H1 (cell line): ENCODE data around the gene ASXL3. TPM values are rescaled to one million over a fixed set of nuclear protein-coding genes. Genes with fewer than 3 reads are reported as not detected.
A peak's percentile ranks its signal among the peaks of the same experiment; 100 is the strongest.

Source experiments
- CTCF ChIA-PET: fragments of 300-600 bp; sonication (Branson Sonifier 250); formaldehyde crosslinking; loops from one replicate; lab custom pipeline; 2021; ENCODE audit not compliant: partially characterized antibody; lab: Charles Lee
- POLR2A ChIA-PET: fragments of 300-600 bp; sonication (Branson Sonifier 250); formaldehyde crosslinking; loops from one replicate; lab custom pipeline; 2021; ENCODE audit warnings: inconsistent platforms; ENCODE audit not compliant: partially characterized antibody; lab: Charles Lee
- DNase-seq, 2 experiments: peaks; one replicate each; pipeline versions ENCODE4 v3.0.0 to v3.0.0-alpha.2; 2010 to 2022; ENCODE audit warnings: low spot score in 2 of 2, low read depth in 1 of 2, mixed read lengths in 1 of 2
- FAIRE-seq: peaks from 2 replicates; lab custom pipeline; 2011; peaks lifted over from hg19 to GRCh38; lab: Jason Lieb, UNC
- H2AFZ ChIP-seq: 2 replicates; pipeline ENCODE4 v1.8.1; 2012; ENCODE audit warnings: low read length, inconsistent platforms
- H2AK5ac ChIP-seq: 2 replicates; pipeline ENCODE4 v1.6.1; 2013; ENCODE audit warnings: low read depth, low read length
- H2BK120ac ChIP-seq: replicated peaks from 2 replicates; pipeline ENCODE3; 2013; ENCODE audit warnings: low read depth, low read length, inconsistent platforms
- H2BK12ac ChIP-seq: 2 replicates; pipeline ENCODE4 v1.6.1; 2013; ENCODE audit warnings: low read depth, low read length
- H2BK15ac ChIP-seq: 2 replicates; pipeline ENCODE4 v1.6.1; 2013; ENCODE audit warnings: low read length
- H2BK20ac ChIP-seq: 2 replicates; pipeline ENCODE4 v1.6.1; 2013; ENCODE audit warnings: low read length
- H2BK5ac ChIP-seq: 2 replicates; pipeline ENCODE4 v1.6.1; 2013; ENCODE audit warnings: low read depth, low read length
- H3K14ac ChIP-seq: 2 replicates; pipeline ENCODE4 v1.6.1; 2013; ENCODE audit warnings: inconsistent platforms; ENCODE audit not compliant: insufficient read length
- H3K18ac ChIP-seq: 2 replicates; pipeline ENCODE4 v1.6.1; 2013; ENCODE audit warnings: low read length; ENCODE audit errors: extremely low read depth
- H3K23ac ChIP-seq: 2 replicates; pipeline ENCODE4 v1.6.1; 2013; ENCODE audit warnings: inconsistent platforms; ENCODE audit not compliant: insufficient read length
- H3K23me2 ChIP-seq: 2 replicates; pipeline ENCODE4 v1.6.1; 2013; ENCODE audit warnings: low read depth, low read length
- H3K27ac ChIP-seq: 2 replicates; pipeline ENCODE4 v1.6.1; 2011; ENCODE audit warnings: low read depth, low read length, inconsistent platforms
- H3K27me3 ChIP-seq, 4 experiments: replicated peaks in 1 of 4; 1 replicate in 1 of 4; 2 replicates in 3 of 4; pipeline versions ENCODE4 v1.6.1 to v1.8.1; 2011 to 2013; ENCODE audit warnings: low read length in 3 of 4, mild to moderate bottlenecking in 3 of 4, inconsistent platforms in 2 of 4, mixed read lengths in 2 of 4, moderate library complexity in 1 of 4; ENCODE audit not compliant: control insufficient read depth in 3 of 4, insufficient read depth in 3 of 4; ENCODE audit errors: extremely low read depth in 1 of 4
- H3K36me3 ChIP-seq, 4 experiments: 2 replicates each; pipeline versions ENCODE4 v1.6.1 to v1.8.1; 2011 to 2013; ENCODE audit warnings: mild to moderate bottlenecking in 4 of 4, low read length in 3 of 4, moderate library complexity in 2 of 4, control low read depth in 1 of 4, inconsistent platforms in 1 of 4; ENCODE audit not compliant: insufficient read depth in 4 of 4, control insufficient read depth in 2 of 4
- H3K4ac ChIP-seq: replicated peaks from 2 replicates; pipeline ENCODE3; 2013; ENCODE audit warnings: low read length, low read depth, mixed read lengths, inconsistent platforms; ENCODE audit not compliant: insufficient read length
- H3K4me1 ChIP-seq, 4 experiments: replicated peaks in 1 of 4; 1 replicate in 1 of 4; 2 replicates in 3 of 4; pipeline versions ENCODE4 v1.6.1 to v1.8.1; 2011 to 2013; ENCODE audit warnings: low read length in 3 of 4, inconsistent platforms in 2 of 4, mixed read lengths in 1 of 4; ENCODE audit not compliant: insufficient read depth in 4 of 4, control insufficient read depth in 3 of 4
- H3K4me2 ChIP-seq, 2 experiments: 2 replicates each; pipeline versions ENCODE4 v1.6.1 to v1.8.1; 2011 to 2013; ENCODE audit warnings: low read depth in 2 of 2, low read length in 2 of 2, control low read depth in 1 of 2, inconsistent platforms in 1 of 2, mild to moderate bottlenecking in 1 of 2; ENCODE audit not compliant: insufficient read depth in 1 of 2
- H3K4me3 ChIP-seq, 4 experiments: fragments of 200-600, 300-600 bp in 1 of 4; sonication (generic), shearing (Covaris generic), sonication (Bioruptor Twin) in 1 of 4; 2 replicates each; pipeline versions ENCODE4 v1.5.1 to v1.8.1; 2011 to 2016; ENCODE audit warnings: low read length in 4 of 4, low read depth in 3 of 4, control low read depth in 2 of 4, inconsistent platforms in 2 of 4, mild to moderate bottlenecking in 2 of 4, mixed read lengths in 1 of 4, moderate library complexity in 1 of 4; ENCODE audit not compliant: insufficient read depth in 2 of 4; ENCODE audit errors: extremely low read depth in 1 of 4
- H3K56ac ChIP-seq: replicated peaks from 2 replicates; pipeline ENCODE3; 2013; ENCODE audit warnings: low read depth, mild to moderate bottlenecking, mixed read lengths, low read length, inconsistent platforms; ENCODE audit not compliant: insufficient read length
- H3K79me1 ChIP-seq: 2 replicates; pipeline ENCODE4 v1.6.1; 2013; ENCODE audit warnings: low read depth, low read length, control low read depth
- H3K79me2 ChIP-seq, 2 experiments: 2 replicates each; pipeline versions ENCODE4 v1.6.1 to v1.8.1; 2012 to 2013; ENCODE audit warnings: low read length in 2 of 2, mild to moderate bottlenecking in 2 of 2, inconsistent platforms in 1 of 2; ENCODE audit not compliant: insufficient read depth in 2 of 2, control insufficient read depth in 1 of 2
- H3K9ac ChIP-seq, 4 experiments: replicated peaks in 1 of 4; 1 replicate in 1 of 4; 2 replicates in 3 of 4; pipeline versions ENCODE4 v1.6.1 to v1.8.1; 2011 to 2013; ENCODE audit warnings: low read depth in 3 of 4, low read length in 3 of 4, control low read depth in 2 of 4, mild to moderate bottlenecking in 2 of 4, moderate library complexity in 2 of 4, inconsistent platforms in 1 of 4; ENCODE audit errors: extremely low read depth in 1 of 4
- H3K9me3 ChIP-seq, 2 experiments: 2 replicates each; pipeline versions ENCODE4 v1.6.1 to v1.8.1; 2012 to 2013; ENCODE audit warnings: mild to moderate bottlenecking in 2 of 2, moderate library complexity in 2 of 2, control low read depth in 1 of 2, inconsistent platforms in 1 of 2, low read depth in 1 of 2, low read length in 1 of 2, mixed read lengths in 1 of 2; ENCODE audit not compliant: insufficient read depth in 2 of 2
- H4K20me1 ChIP-seq, 2 experiments: replicated peaks in 1 of 2; 2 replicates each; pipeline versions ENCODE3 to v1.8.1; 2011 to 2013; ENCODE audit warnings: inconsistent platforms in 2 of 2, low read length in 2 of 2, mild to moderate bottlenecking in 1 of 2; ENCODE audit not compliant: insufficient read depth in 2 of 2, control insufficient read depth in 1 of 2
- H4K5ac ChIP-seq: 2 replicates; pipeline ENCODE4 v1.6.1; 2013; ENCODE audit warnings: low read length, low read depth, mixed read lengths, inconsistent platforms; ENCODE audit not compliant: insufficient read length
- H4K8ac ChIP-seq: 2 replicates; pipeline ENCODE4 v1.8.0; 2013; ENCODE audit warnings: mild to moderate bottlenecking, moderate library complexity, low read length, inconsistent platforms; ENCODE audit not compliant: insufficient read depth; ENCODE audit errors: extremely low read depth
- H4K91ac ChIP-seq: replicated peaks from 2 replicates; pipeline ENCODE3; 2013; ENCODE audit warnings: low read length, mixed read lengths, inconsistent platforms; ENCODE audit not compliant: insufficient read length
- CBX8 ChIP-seq: fragments of 300-800, 300-1000 bp; sonication (generic); IDR thresholded peaks from 2 replicates; pipeline ENCODE4 v1.7.1; 2016; ENCODE audit warnings: low read depth, low read length, borderline replicate concordance
- RAD21 ChIP-seq, 2 experiments: IDR thresholded peaks in 1 of 2; conservative IDR thresholded peaks in 1 of 2; 2 replicates each; pipeline ENCODE4 v1.6.1; 2011; ENCODE audit warnings: low read depth in 2 of 2, low read length in 2 of 2, improper control_type of control experiment in 1 of 2, inconsistent platforms in 1 of 2, mild to moderate bottlenecking in 1 of 2, moderate library complexity in 1 of 2
- WGBS, 2 experiments: shearing (Covaris generic) in 1 of 2; methylation state at CpG; one replicate each; pipeline versions ENCODE4 v1.1.6 to v1.1.7; 2013 to 2015; ENCODE audit warnings: low lambda C conversion rate in 2 of 2, mixed read lengths in 2 of 2, inconsistent platforms in 1 of 2, low coverage in 1 of 2, missing lambda C conversion rate in 1 of 2; ENCODE audit not compliant: insufficient replicate concordance in 2 of 2, insufficient coverage in 1 of 2, insufficient read length in 1 of 2; ENCODE audit errors: extremely low coverage in 1 of 2, missing lambda C conversion rate in 1 of 2; 5-methylcytosine and 5-hydroxymethylcytosine counted together
- polyA plus RNA-seq, 7 experiments: library from polyadenylated mRNA; depleted of rRNA in 3 of 7; stranded (reverse) in 5 of 7; unstranded in 2 of 7; fragments of >200 nt in 5 of 7; fragments of 200-250 nt in 2 of 7; gene quantifications; 1 replicate in 5 of 7; 2 replicates in 1 of 7; 4 replicates in 1 of 7; pipeline versions ENCODE4 v1.2.1 to v1.2.3, GENCODE V29; 2011 to 2013; ENCODE audit warnings: missing spikeins in 2 of 7, mixed read lengths in 2 of 7
- total RNA-seq: library from RNA; stranded (reverse); fragmentation: NEBNext Ultra II Directional; extraction: Animal tissue kit (Norgen Biotek cat#: 25700); gene quantifications from 2 replicates; pipeline ENCODE4 v1.2.1, GENCODE V29; 2021
- TF ChIP-seq, protein P1 (sequence below), 3 experiments: IDR thresholded peaks; 1 replicate in 2 of 3; 2 replicates in 1 of 3; pipeline versions ENCODE4 v1.5.1 to v1.6.1; 2011; ENCODE audit warnings: low read length in 3 of 3, mild to moderate bottlenecking in 3 of 3, inconsistent platforms in 2 of 3, low read depth in 1 of 3, moderate library complexity in 1 of 3; ENCODE audit not compliant: insufficient read depth in 1 of 3; ENCODE audit errors: control extremely low read depth in 1 of 3

ASXL3 gene
- total and polyA plus RNA-seq, 2 of the 8 experiments (the other 6 are each of a cell fraction or from before 2014, with no cell fraction given): 0.08 to 1.3 TPM

DNA sequence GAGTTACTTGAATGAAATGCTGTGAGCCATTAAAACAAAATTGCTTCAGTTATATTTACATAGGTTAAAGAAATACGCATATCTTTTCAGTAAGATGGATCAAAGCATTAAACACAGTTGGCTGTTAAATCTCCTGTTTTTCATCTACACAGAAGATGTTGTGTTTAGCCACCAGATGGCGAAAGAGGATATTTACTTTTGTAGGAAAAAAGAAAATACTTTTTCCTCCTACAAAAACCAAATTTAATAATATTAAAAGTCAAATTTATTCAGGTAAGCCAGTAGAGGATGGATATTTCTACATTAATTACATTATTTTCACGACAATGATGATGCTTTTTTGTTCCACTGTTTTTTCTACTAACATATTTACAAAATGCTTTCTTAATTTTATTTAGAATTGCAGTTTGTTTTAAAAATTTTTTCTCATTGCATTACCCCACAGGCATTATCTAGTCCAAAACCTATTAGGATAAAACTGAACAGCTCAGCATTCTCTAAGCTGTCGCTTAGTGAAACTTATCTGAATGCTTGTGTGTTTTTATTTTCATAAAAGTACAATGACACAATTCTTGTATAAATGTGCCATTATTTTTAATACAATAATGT lies 173.7 kb downstream of the ASXL3 start:
- FAIRE-seq (no peak), DNase-seq (no peak)
- Histone ChIP-seq H3K18ac (no peak overlapping the region), H4K20me1 (no peaks in the 10 kb centered on the region), H3K27me3 (no peaks in the 10 kb centered on the region), H3K23ac (no peak overlapping the region), H3K79me1 (no peaks in the 10 kb centered on the region), H3K14ac (no peak overlapping the region), H3K36me3 (no peaks in the 10 kb centered on the region), H4K5ac (no peak overlapping the region), H3K56ac (no peak overlapping the region), H3K23me2 (no peaks in the 10 kb centered on the region), H3K4me1 (peaks cover 0 to 3% (median 0%) of the 10 kb centered on the region in 4 experiments; a peak in 1 of 7 replicates), H2AK5ac (no peak overlapping the region), H2BK120ac (no peak overlapping the region), H2AFZ (no peak overlapping the region), H2BK15ac (no peak overlapping the region), H3K9ac (no peak overlapping the region), H3K4me2 (no peak overlapping the region), H3K79me2 (no peaks in the 10 kb centered on the region), H2BK5ac (no peak overlapping the region), H3K4me3 (no peak overlapping the region), H4K91ac (no peak overlapping the region), H2BK20ac (no peak overlapping the region), H4K8ac (no peak overlapping the region), H3K27ac (no peak overlapping the region), H2BK12ac (no peak overlapping the region), H3K4ac (no peak overlapping the region), H3K9me3 (no peaks in the 10 kb centered on the region)
- CTCF ChIA-PET: interaction anchor here (0.9 to 1.6 kb wide), 5 partner anchors 10 to 1109 kb away, joined by 3 to 4 read pairs (median 3); no protein-coding TSS in a partner anchor
- WGBS, 2 experiments: 32% methylated on average over 4 of the region's 4 CpGs; no CpG with 5 or more reads in 1 of the 2 experiments
- POLR2A ChIA-PET: no interaction called here
- TF ChIP-seq CBX8: no peak
- peak in 1 of 2 experiments; percentile 33; a peak in 3 of 4 replicates for TF ChIP-seq RAD21 (IDR thresholded peaks at IDR 0.05 in 1 of 2, conservative IDR thresholded peaks at IDR 0.05 in 1 of 2; ENCODE audit: low read depth in 2 of 2, low read length in 2 of 2)
- TF ChIP-seq, protein P1, sequence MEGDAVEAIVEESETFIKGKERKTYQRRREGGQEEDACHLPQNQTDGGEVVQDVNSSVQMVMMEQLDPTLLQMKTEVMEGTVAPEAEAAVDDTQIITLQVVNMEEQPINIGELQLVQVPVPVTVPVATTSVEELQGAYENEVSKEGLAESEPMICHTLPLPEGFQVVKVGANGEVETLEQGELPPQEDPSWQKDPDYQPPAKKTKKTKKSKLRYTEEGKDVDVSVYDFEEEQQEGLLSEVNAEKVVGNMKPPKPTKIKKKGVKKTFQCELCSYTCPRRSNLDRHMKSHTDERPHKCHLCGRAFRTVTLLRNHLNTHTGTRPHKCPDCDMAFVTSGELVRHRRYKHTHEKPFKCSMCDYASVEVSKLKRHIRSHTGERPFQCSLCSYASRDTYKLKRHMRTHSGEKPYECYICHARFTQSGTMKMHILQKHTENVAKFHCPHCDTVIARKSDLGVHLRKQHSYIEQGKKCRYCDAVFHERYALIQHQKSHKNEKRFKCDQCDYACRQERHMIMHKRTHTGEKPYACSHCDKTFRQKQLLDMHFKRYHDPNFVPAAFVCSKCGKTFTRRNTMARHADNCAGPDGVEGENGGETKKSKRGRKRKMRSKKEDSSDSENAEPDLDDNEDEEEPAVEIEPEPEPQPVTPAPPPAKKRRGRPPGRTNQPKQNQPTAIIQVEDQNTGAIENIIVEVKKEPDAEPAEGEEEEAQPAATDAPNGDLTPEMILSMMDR (IDR thresholded peaks at IDR 0.05; ENCODE audit: control extremely low read depth in 1 of 3, insufficient read depth in 1 of 3, low read depth in 1 of 3, low read length in 3 of 3): peak in 1 of 3 experiments; percentile 35; a peak in 2 of 4 replicates
